ENCODE data around the gene BRD3.
A peak's percentile ranks its signal among the peaks of the same experiment; 100 is the strongest.

BRD3 gene

DNA sequence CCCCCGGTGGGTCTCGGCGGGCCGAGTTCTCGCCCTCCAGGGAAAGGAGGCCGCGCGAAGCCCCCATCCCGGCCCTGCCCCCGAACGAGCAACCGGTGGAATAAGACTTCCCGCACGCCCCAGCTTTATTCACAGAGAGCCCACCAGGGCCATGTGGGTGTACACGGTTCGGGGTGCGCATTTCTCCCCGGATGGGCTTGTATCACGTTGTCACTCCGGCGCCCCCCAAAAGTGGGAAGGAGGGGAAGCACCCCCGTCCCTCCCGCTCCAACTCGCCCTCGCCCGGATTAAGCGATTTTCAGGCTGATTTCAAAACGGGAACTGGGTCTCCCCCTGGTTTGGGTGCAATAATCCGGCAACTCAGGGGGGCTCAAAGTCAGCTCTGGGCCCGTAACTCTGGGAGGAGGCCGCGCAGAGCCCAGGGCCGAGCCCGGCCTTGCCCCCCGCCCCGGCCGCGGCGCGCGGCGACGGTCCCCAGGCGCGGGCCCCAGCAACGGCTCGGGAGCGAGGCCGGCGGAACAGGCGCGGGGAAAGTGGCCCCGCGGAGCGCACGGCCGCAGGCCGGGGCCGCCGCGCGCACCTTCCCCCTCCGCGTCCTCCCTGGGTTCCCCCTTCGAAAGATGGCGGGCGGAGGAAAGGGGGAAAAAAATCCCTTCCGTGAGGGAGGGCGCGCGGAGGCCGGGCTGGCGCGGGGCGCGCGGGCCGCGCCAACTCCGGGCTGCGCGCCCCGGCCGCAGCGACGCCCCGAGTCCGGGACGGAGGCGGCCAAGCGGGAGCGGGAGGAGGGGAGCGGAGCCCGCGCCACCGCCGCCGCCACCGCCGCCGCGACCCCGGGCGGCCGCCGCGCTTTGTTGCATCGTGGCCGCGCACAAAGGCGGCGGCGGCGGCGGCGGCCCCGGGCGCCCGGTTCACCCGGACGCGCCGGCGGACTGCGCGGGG, 644 bp downstream of the BRD3 start:
- no peak for DNase-seq (ENCODE audit: low read depth in 2 of 2)

DNA sequence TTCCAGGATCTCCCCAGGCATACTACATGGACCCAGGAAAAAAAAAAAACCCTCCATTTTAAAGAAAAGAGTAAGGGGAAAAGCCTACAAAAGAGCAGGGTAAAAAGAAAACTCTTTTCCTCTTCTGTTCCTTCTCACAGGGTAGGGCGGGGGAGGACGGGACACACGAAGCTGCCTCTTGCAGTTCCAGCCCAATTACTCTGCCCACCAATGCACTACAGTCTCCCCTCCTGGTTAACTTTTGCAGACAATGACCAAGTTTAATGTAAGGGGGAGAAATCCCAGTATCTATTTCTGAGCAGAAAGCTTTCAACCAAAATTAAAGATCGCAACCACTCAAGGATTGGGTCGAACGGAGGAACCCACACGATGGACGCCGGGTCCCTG, 1.3 kb downstream of the BRD3 start:
- DNase-seq (ENCODE audit: low read depth in 2 of 2) = no peak

DNA sequence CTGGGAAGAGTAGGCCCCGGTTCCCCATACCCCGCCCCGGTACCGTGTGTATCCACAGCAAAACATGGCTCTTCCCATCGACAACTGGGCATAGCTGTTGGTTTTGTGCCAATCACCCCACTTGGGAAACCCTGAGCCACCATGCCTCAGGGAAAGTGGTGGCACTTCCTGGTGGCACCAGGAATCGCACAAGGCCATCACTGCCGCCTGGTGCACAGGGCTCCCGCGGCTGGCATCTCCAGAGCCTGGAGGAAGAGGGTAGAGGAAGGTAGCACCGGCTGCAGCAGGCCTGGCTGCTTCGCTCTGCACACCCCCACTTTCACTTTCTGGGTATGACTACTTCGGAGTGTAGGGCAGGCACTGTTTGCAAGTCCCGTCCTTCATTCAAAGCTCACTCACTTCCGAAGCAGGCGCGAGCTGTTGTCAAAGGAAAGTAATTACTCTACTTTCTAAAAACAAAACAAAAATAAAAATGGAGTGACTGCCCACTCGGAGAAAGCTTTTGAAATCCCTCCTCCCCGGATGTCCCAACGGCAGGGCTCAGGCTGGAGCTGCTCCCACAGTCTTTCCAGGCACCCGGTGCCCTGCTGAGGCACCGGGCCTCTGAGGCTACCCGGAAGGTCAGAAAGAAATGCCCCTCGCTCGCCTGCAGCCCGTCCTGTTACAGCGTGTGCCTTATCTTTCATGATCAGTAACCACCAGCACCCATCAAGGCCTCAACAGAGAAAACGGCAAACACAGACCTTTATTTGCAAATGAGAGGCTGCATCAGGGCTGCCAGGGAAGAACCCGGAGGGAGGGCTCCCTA, 2.0 kb downstream of the BRD3 start:
- peak; percentile 42 to 49 for DNase-seq (ENCODE audit: low read depth in 2 of 2)

DNA sequence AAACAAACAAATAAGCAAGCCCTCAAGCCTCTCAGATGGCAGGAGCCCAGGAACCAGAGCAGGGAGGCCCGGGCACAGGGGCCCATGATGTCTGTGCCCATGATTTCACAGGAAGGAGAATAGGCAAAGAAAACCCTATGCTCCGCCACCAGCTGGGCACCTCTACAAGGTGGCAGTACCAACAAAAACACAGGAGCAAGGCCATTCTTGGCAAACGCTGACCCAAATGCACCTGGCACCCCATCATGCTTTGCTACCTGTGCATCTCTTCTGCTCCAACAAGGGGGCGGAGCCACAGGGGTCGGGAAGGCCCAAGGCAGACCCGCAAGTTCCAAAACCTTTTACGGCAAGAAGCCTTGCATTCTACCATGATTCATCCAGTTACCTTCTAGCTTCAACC, 3.1 kb downstream of the BRD3 start:
- no peak for DNase-seq (ENCODE audit: low read depth in 2 of 2)

DNA sequence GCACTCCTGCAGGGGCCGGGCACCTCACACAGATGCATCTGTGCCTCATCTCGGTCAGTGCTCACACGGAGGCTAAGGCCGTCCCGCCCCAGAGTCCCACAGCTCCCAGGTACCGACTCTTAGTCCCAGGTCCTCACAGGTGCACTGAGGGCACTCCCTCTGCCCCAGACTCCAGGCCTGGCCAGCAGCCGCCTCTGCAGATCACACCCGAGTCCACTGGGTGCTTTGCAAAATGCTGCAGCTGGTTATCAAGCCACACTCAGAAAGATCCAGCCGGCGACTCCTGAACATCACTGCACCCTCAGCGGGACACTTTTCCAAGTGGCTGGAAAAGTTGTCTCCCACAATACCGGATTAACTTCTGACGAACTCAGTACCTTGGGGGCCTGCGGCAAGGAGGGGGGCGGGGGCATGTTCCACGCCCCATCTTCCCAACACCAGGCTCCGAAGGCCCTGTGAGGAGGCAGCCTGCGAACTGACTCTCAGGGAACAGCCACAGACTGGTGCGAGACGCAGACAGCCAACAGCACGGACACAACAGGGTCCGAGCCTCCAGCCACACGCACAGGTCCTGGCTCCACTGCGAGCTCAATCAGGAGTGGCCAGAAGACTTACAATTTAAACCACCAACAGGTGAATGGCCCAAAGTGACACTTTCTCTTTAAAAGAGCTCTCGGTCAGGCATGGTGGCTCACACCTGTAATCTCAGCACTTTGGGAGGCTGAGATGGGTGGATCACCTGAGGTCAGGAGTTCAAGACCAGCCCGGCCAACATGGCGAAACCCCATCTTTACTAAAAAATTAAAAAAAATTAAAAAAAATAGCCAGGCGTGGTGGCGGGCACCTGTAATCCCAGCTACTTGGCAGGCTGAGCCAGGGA, 4.0 kb downstream of the BRD3 start:
- DNase-seq (ENCODE audit: low read depth in 2 of 2) = no peak

DNA sequence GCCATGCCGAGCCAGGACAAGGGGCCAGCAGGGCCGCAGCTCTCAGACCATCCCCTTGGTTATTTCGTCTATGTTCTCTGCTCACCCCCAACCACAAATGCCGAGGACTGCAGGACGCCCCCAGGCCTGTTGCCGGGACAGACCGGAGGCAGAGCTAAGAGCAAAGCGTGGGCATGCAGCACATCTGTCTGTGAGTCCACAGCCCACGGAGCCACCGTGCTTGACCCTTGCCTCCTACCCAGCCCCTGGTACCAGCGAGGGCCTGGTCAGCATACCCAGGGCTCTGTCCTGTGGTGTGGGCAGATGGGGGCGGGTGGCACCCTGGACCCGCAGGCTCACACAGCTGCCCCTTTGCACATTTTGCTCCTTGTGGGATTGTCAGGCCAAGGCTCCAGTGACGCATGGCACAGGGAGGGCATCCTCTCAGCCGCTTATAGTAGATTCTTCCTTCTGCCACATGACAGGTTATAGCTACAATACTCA, 4.7 kb downstream of the BRD3 start:
- DNase-seq (ENCODE audit: low read depth in 2 of 2) = no peak

DNA sequence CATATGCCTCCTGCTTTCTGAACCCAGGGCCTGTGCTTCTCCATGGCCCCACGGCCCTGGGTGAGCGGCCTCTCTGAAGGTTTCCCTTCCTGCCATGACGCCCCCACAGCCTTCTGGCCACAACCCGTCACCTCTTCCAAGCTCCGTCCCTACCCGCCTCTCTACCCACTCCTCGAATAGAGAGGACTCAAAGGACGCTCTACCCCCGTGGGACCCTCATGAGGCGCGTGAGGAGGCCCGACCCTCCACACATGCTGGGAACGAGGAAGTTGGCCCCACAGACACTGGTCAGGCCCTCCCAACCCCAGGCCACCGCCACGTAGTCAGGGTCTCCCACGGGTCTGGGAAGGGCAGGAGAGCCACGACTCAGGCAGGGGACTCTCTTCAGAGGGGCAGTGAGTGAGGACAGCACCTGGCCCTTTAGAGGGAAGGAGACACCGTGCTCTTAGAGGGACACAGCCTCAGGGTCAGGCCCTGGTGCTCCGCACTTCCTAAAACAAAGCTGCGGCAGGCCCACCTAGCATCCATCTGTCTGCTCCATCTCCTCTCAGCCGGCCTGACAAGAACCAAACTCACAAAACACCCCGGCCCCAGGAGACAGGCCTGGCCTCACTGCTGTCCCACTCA, 5.3 kb downstream of the BRD3 start:
- DNase-seq (ENCODE audit: low read depth in 2 of 2) = no peak

DNA sequence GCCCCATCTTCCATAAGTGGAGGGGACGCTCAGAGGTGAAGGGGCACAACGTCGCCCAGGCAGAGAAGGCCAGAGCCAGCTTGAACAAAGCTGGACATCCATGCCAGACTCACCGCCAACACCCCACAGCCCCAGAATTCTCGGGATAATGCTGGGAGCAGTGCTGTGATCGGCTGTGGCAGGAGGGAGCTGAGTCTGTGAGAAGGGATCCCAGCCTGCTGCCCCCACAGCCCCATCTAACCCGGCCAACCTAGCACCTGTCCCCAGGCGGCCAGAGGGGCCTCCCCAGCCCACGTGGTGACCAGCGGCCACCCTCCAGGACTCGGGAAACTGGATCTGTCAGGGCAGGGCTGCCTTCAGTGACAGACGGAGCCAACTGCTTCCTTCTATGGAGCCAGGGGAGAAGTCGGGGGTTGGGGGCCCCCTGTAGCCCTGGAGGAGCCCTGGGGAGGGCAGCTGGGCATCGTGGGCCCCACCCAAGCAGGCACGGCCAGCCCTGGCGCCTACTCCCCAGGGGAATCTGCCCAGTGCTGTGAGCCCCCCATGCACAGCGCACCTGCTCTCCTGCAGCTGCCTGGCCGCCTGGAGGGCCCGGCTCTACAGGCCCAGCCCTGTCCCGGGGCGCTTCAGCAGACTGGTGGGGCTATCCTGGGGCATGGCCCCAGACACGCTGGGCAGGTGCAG, 6.0 kb downstream of the BRD3 start:
- no peak for DNase-seq (ENCODE audit: low read depth in 2 of 2)

DNA sequence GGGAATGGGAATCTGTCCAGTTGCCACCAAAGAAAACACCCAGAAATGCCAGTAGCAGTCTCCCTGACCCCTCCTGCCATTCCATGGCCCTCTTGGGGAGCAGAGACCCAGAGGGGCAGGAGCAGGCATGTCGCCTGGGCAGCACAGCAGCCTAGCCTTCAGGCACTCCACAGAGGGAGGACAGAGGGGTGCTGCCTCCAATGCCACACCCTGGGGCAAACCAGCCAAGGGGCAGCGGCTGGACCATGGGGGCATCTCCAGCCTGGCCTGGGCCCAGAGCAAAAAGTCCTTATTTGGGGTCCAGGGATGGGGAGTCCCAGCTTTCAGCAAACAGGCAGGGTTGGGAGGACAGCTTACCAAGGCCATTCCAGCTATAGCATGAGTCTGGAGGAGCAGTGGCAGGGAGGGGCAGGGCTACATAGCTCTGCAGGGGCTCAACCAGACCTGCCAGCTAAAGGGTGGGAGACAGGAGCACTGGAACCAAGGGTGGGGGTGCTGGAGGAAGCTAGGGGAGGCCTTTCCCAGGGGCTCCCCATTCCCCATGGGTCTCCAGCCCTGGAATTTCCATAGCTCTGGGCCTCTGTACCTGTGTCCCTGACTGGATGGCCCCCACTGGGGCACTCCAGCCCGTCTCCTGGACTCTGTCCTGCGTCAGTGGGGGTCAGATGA, 6.7 kb downstream of the BRD3 start:
- no peak for DNase-seq (ENCODE audit: low read depth in 2 of 2)

DNA sequence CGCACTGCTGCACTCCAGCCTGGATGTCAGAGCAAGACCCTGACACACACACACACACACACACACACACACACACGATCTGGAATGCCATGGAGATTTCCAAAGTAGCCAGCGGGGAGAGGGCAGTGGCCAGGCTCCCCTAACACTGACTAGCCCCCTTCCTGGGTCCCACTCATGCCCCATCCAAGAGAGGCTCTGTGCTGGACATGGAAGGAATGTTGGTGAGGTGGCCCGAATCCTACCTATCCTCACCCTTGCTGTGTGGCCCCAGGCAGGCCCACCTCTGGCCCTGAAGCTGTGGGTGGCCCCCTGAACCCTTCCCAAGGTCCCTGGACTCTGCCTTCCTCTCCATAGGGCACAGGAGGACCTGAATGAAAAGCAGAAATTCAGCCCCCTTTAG, 7.3 kb downstream of the BRD3 start:
- no peak for DNase-seq (ENCODE audit: low read depth in 2 of 2)

DNA sequence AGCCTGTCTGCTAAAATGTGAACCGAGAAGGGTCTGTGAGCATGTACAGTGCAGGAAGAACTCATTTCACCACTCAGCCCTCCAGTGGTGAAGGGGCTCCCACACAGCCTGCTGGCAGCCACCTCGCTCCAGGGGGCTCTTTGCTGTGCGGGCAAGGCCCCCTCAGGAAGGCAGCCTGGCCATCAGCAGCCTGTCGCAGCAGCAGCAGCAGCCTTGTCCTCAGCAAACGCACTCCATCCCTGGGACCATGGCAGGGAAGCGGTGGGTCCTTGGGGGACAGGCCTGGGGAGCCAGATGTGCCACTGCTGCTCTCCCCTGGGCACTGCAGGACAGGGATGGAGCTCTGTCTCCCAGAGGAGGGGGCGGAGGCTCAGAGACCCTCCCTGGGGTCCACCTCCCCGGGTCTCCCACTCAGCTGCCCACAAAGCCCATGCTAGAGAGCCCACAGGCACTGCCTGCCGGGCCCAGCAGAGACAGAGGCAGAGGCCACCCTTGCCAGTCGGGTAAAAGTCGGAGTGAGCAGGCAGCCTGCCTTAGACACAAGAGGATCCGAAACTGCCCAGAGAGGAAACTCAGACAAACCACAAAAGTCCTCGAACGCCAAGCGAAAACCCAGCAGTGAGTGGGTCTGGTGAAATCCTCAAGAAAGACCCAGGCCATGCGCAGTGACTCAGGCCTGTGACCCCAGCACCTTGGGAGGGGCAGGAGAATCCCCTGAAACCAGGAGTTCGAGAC, 8.0 kb downstream of the BRD3 start:
- DNase-seq (ENCODE audit: low read depth in 2 of 2) = no peak

DNA sequence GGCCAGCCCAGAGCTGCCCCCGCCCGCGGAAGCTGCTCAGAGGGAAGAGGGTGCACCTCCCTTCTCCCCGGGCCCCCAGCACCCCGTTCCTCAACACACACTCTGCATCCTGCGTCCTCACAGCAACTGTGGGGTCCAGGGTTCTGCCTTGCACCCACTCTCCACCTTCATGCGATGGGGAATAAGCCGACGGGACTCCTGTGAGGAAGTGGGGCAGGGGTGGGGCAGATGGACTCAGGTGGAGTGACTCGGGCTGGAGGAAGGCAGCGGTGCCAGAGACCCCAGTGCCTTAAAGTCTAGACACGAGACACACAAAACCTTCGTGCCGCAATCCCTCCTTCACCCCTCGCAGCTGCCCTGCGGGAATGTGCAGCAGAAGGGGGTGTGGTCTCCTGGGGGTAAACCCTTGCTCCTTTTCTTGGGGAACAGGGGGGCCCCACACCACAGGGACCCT, 8.6 kb downstream of the BRD3 start:
- DNase-seq (ENCODE audit: low read depth in 2 of 2) = no peak

DNA sequence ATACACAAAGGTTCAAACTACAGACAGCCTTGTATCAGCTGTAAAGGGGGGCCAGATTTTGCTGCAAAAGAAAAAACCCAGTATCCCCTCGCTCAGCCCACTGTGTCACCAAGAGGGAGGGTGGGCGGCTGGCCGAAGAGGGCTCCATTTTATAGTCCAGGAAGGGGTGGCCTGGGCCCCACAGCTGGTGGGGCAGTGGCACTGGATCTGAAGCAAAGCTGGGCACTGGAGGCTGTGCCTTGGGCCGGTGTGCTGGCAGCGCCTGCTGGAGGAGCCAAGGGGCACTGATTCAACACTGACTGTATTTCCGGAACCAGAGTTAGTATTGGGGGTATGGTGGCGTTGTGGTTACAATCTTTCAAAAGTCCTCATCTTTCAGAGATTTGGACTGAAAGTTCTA, 9.1 kb downstream of the BRD3 start:
- no peak for DNase-seq (ENCODE audit: low read depth in 2 of 2)

DNA sequence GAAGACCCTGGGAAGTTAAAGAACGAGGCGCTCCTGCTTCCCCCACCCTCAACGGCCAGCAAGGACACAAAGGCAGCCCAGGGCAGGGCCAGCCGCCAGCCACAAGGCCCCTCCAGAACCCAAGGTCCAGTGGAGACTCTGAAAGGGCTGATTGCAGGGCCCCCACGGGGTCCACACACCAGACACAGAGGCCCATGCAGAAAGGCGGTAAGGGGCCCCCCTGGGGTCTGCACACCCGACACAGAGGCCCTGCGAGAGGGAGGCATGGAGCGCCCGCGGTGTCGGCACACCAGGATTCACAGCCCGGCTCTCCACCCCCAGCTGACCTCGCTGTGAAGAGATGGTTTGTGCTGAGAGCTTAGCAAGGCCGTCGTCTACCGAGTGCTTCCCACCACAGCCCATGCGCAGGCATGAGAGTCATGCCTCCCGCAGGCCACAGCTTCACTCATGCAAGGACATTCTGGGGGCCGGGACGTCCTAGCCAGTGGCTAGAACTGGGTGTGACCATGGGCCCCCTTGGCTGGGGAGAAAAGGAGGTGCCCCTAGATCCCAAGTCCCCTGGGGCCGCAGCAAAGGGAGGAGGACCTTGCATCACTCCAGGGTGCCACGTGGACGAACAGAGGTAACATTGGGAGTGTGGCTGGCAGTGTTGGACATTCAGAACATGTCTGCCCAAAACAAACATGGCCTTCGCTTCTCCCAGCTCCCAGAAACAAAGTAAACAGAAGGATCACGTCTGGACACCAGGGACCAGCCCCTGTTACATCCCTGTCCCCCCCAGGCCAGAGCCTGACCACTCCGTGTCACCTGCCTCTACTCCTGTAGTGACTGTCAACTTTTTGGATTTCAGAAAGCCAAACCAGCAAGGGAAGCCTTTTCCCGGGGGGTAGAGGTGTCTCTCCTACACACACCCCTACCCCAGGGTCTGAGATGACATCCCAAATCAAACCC, 9.8 kb downstream of the BRD3 start:
- no peak for DNase-seq (ENCODE audit: low read depth in 2 of 2)

DNA sequence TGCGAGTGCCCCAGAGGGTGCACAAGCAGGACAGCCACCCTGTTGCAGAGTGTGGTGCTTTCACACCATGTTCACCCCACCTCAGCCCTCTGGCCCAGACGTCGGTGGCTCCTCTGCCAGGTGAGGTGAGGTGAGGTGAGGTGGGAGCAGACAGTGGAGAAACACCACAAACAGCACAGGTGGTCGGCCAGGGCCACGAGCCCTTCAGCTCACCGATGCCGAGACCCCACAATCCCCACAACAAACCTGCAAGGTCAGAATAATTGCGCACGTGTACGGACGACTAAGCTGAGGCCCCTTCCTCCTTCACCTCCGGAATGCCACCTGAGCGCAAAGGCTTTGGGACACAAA, 10.5 kb downstream of the BRD3 start:
- DNase-seq (ENCODE audit: low read depth in 2 of 2) = no peak

DNA sequence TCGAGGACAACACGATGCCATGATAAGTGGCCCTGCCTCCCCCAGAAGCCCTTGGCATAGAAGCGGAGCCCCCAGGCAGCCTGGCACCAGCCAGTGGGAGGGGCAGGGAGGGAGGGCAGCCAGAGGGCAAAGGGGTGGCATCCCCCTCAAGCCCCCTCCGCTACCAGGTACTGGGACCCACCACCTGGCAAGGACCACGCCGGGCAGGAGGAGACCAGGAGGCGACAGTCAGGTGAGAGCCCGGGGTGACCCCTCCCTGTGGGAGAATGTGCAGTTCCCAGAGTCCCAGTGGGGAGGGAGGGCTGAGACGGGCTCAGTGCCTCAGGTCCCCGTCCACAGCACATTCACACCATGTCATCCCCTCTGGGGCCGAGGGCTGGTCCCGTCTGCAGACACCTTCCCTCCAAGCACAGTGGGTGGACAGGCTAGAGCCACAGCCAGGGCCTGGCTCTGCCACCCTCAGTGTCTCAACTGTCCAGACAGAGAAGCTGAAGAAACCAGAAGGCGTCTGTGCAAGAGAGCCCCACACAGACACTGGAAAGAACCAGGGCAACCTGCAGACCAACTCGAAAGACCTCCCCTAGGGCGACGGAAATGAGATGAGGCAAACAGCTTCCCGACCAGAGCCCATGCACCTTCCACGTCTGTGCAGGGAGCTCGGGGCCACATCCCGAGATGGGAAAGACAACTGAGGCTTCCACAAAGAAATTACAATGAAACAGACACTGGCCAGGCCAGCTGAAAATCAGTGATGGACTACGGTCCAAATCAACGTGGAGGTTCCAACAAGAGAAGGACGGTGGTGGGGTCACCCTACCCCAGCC, 11.1 kb downstream of the BRD3 start:
- DNase-seq (ENCODE audit: low read depth in 2 of 2) = no peak

DNA sequence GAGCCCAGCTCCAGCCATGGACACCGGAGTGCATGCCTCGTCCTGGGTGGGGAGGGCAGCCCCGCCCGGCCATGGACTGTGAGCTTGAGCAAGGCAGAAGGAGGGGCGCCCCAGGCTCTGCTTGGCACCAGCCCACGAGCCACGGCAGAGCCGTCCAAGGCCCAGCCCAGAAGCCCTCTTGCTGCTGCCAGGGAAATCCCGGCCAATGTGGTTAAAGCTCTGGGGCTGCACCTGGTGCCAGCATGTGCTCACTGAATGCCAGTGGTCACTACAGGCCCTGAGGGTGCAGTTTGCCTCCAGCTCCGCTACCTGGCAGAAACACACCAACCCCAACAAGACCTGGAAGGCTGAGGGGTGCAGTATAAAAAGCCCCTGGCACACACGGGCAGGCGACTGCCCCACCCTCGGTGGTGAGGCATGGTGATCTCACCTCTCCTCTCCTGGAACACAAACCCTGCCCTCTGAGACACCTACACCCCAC, 11.8 kb downstream of the BRD3 start:
- DNase-seq (ENCODE audit: low read depth in 2 of 2) = no peak
